Esophagus mucosa (tissue), 1 donor: Measurements from ENCODE around the gene KBTBD3. TPM values are rescaled to one million over a fixed set of nuclear protein-coding genes. Genes with fewer than 3 reads are reported as not detected.

Source experiments
- ATAC-seq: fragments of 200-7000 bp; cut with Tn5 transposase; one replicate; pipeline ENCODE4 v1.9.1; 2020
- total RNA-seq: library from RNA; stranded (reverse); gene quantifications from one replicate; pipeline ENCODE4 v1.2.4, GENCODE V29; 2023
- donor health status: DM: yes; HTN: yes; CAD: no.

Gene KBTBD3
- total RNA-seq, 1 donor from 2014 or later, result 3.1 TPM

- no peak for ATAC-seq
Measured at GRCh38 chr11:106001304-106002012, 75.7 kb downstream of the KBTBD3 start.

Other genes with a start within 250 kb of the KBTBD3 start
- 3.1 TPM for gene MSANTD4, start 55.1 kb downstream of the KBTBD3 start, total RNA-seq
- 23.6 TPM for gene AASDHPPT, start 315 bp upstream of the KBTBD3 start, total RNA-seq